ENCODE data around the gene PTPRG. TPM values are rescaled to one million over a fixed set of nuclear protein-coding genes. Genes with fewer than 3 reads are reported as not detected.

PTPRG gene
- total and polyA plus RNA-seq, 2 experiments from 2014 or later: 11.5 to 39.6 TPM

- Histone ChIP-seq H3K36me3 (ENCODE audit: low read depth) (no peaks in the 10 kb centered on the region), H3K9ac (no peak overlapping the region), H4K20me1 (ENCODE audit: insufficient read depth) (no peaks in the 10 kb centered on the region; the same call in 1 of the 2 replicates), H3K4me3 (no peak overlapping the region), H3K9me2 (ENCODE audit: insufficient read depth) (no peaks in the 10 kb centered on the region), H3K4me1 (ENCODE audit: insufficient read depth) (no peaks in the 10 kb centered on the region; the same call in 1 of the 2 replicates), H3K79me2 (ENCODE audit: insufficient read depth) (peaks cover 63% of the 10 kb centered on the region), H2AFZ (no peak overlapping the region), H3K9me3 (ENCODE audit: low read depth) (no peaks in the 10 kb centered on the region), H3F3A (ENCODE audit: insufficient read depth) (no peaks in the 10 kb centered on the region), H3K4me2 (ENCODE audit: unreplicated experiment) (no peak overlapping the region), H3K27me3 (replicated peaks; ENCODE audit: insufficient read depth) (no peaks in the 10 kb centered on the region), H3K27ac (no peak overlapping the region)
- WGBS, 2 experiments (ENCODE audit: low coverage in 1 of 2, low lambda C conversion rate in 2 of 2, missing lambda C conversion rate in 2 of 2): 95 to 98% methylated on average over 3 of the region's 3 CpGs
- TF ChIP-seq EZH2 (IDR thresholded peaks at IDR 0.05; ENCODE audit: insufficient read depth, poor library complexity, severe bottlenecking): no peak
- TF ChIP-seq EZH2phosphoT487 (IDR thresholded peaks at IDR 0.05; ENCODE audit: insufficient read depth, low read depth): no peak
- no peak for DNase-seq
- in situ Hi-C loops (cut with MboI): no loop called here
Measured at GRCh38 chr3:61602466-61602865, 41.1 kb downstream of the PTPRG start.

GRCh38 chr3:61605589-61606175 is 44.3 kb downstream of the PTPRG start:
- H2AFZ ChIP-seq: no peak overlapping the region
- no peaks in the 10 kb centered on the region for H4K20me1 ChIP-seq (ENCODE audit: insufficient read depth)
- H3K4me3 ChIP-seq: no peak overlapping the region
- H3K36me3 ChIP-seq (ENCODE audit: low read depth): no peaks in the 10 kb centered on the region
- H3K9ac ChIP-seq: no peak overlapping the region
- H3K27ac ChIP-seq: no peak overlapping the region
- H3F3A ChIP-seq (ENCODE audit: insufficient read depth): no peaks in the 10 kb centered on the region
- DNase-seq: no peak
- no peaks in the 10 kb centered on the region for H3K9me3 ChIP-seq (ENCODE audit: low read depth)
- H3K4me1 ChIP-seq (ENCODE audit: insufficient read depth): no peaks in the 10 kb centered on the region; the same call in 1 of the 2 replicates
- no peaks in the 10 kb centered on the region for H3K27me3 ChIP-seq (replicated peaks; ENCODE audit: insufficient read depth)
- 91 to 97% methylated on average over 4 of the region's 4 CpGs for WGBS, 2 experiments (ENCODE audit: low coverage in 1 of 2, low lambda C conversion rate in 2 of 2, missing lambda C conversion rate in 2 of 2)
- no peak overlapping the region for H3K4me2 ChIP-seq (ENCODE audit: unreplicated experiment)
- TF ChIP-seq EZH2 (IDR thresholded peaks at IDR 0.05; ENCODE audit: insufficient read depth, poor library complexity, severe bottlenecking): no peak
- no peak for TF ChIP-seq EZH2phosphoT487 (IDR thresholded peaks at IDR 0.05; ENCODE audit: insufficient read depth, low read depth)
- peaks cover 54% of the 10 kb centered on the region for H3K79me2 ChIP-seq (ENCODE audit: insufficient read depth)
- in situ Hi-C loops (cut with MboI): no loop called here
- H3K9me2 ChIP-seq (ENCODE audit: insufficient read depth): no peaks in the 10 kb centered on the region

- no peak for DNase-seq
- Histone ChIP-seq H3K4me3 (no peak overlapping the region), H3F3A (ENCODE audit: insufficient read depth) (no peaks in the 10 kb centered on the region), H4K20me1 (ENCODE audit: insufficient read depth) (no peaks in the 10 kb centered on the region), H3K79me2 (ENCODE audit: insufficient read depth) (peaks cover 52% of the 10 kb centered on the region), H3K4me1 (ENCODE audit: insufficient read depth) (no peaks in the 10 kb centered on the region; the same call in 1 of the 2 replicates), H3K27me3 (replicated peaks; ENCODE audit: insufficient read depth) (no peaks in the 10 kb centered on the region), H3K9ac (no peak overlapping the region), H2AFZ (no peak overlapping the region), H3K9me2 (ENCODE audit: insufficient read depth) (no peaks in the 10 kb centered on the region), H3K9me3 (ENCODE audit: low read depth) (no peaks in the 10 kb centered on the region), H3K36me3 (ENCODE audit: low read depth) (no peaks in the 10 kb centered on the region), H3K4me2 (ENCODE audit: unreplicated experiment) (no peak overlapping the region), H3K27ac (no peak overlapping the region)
- 98 to 99% methylated on average over 6 of the region's 6 CpGs for WGBS, 2 experiments (ENCODE audit: low coverage in 1 of 2, low lambda C conversion rate in 2 of 2, missing lambda C conversion rate in 2 of 2)
- no peak for TF ChIP-seq EZH2 (IDR thresholded peaks at IDR 0.05; ENCODE audit: insufficient read depth, poor library complexity, severe bottlenecking)
- no peak for TF ChIP-seq EZH2phosphoT487 (IDR thresholded peaks at IDR 0.05; ENCODE audit: insufficient read depth, low read depth)
- in situ Hi-C loops (cut with MboI): no loop called here
Measured at GRCh38 chr3:61606196-61606595, 44.8 kb downstream of the PTPRG start.

DNA sequence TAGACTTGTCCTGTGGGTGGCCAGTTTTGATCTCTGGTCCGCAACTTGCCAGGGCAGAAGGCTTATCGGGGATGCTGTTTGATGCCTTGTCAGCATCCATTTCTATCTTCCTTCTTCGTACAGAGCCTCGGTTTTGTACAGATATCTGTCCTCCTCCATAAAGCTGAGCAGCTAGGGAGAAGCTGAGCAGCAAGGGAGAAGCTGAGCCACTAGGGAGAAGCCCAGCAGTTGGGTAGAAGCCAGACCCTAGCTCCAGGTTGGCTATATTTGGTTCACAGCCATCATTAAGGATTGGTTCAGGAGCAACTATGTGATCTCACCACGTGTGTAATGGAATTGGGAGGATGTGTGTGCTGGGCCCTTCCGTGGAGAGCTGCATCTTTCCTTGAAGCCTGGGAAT is 46.7 kb downstream of the PTPRG start:
- H3K4me2 ChIP-seq (ENCODE audit: unreplicated experiment): no peak overlapping the region
- H3F3A ChIP-seq (ENCODE audit: insufficient read depth): no peaks in the 10 kb centered on the region
- no peak overlapping the region for H3K27ac ChIP-seq
- TF ChIP-seq EZH2phosphoT487 (IDR thresholded peaks at IDR 0.05; ENCODE audit: insufficient read depth, low read depth) (no peak), EZH2 (IDR thresholded peaks at IDR 0.05; ENCODE audit: insufficient read depth, poor library complexity, severe bottlenecking) (no peak)
- H3K9me3 ChIP-seq (ENCODE audit: low read depth): no peaks in the 10 kb centered on the region
- 89 to 92% methylated on average over 6 of the region's 6 CpGs for WGBS, 2 experiments (ENCODE audit: low coverage in 1 of 2, low lambda C conversion rate in 2 of 2, missing lambda C conversion rate in 2 of 2)
- no peak overlapping the region for H3K4me3 ChIP-seq
- H3K9me2 ChIP-seq (ENCODE audit: insufficient read depth): no peaks in the 10 kb centered on the region
- H3K36me3 ChIP-seq (ENCODE audit: low read depth): no peaks in the 10 kb centered on the region
- peaks cover 49% of the 10 kb centered on the region for H3K79me2 ChIP-seq (ENCODE audit: insufficient read depth)
- H3K4me1 ChIP-seq (ENCODE audit: insufficient read depth): peaks cover 12% of the 10 kb centered on the region
- in situ Hi-C loops (cut with MboI): no loop called here
- no peak overlapping the region for H2AFZ ChIP-seq
- no peaks in the 10 kb centered on the region for H4K20me1 ChIP-seq (ENCODE audit: insufficient read depth)
- no peak overlapping the region for H3K9ac ChIP-seq
- no peaks in the 10 kb centered on the region for H3K27me3 ChIP-seq (replicated peaks; ENCODE audit: insufficient read depth)
- no peak for DNase-seq

Data from GM23248 (cell line).